HCT116 (cell line): ENCODE measurements around the gene ZNF286A.
"Not testable (repeated sequence)": the region's sequence is repeated elsewhere in the genome, so short reads cannot be mapped to it uniquely, and the experiment has no call there.

Experiments used
- ATF3 ChIP-seq: IDR thresholded peaks from 2 replicates; pipeline ENCODE4 v1.6.1; 2012
- CEBPB ChIP-seq: IDR thresholded peaks from 2 replicates; pipeline ENCODE4 v1.6.1; 2012; ENCODE audit warnings: low read depth
- CTCF ChIP-seq, 3 experiments: fragments of 200-600 bp in 1 of 3; sonication (generic) in 1 of 3; IDR thresholded peaks in 2 of 3; conservative IDR thresholded peaks in 1 of 3; 2 replicates each; pipeline ENCODE4 v1.5.1; 2012 to 2017; ENCODE audit warnings: low read depth in 2 of 3, low read length in 2 of 3, antibody characterized with exemption in 1 of 3, borderline replicate concordance in 1 of 3, control low read depth in 1 of 3, mild to moderate bottlenecking in 1 of 3, mixed read lengths in 1 of 3, mixed run types in 1 of 3, moderate library complexity in 1 of 3; ENCODE audit not compliant: insufficient read depth in 1 of 3
- ELF1 ChIP-seq: IDR thresholded peaks from 2 replicates; pipeline ENCODE4 v1.6.1; 2012; ENCODE audit warnings: low read depth, borderline replicate concordance
- EZH2 ChIP-seq: fragments of 200-600 bp; sonication (generic); IDR thresholded peaks from 2 replicates; pipeline ENCODE4 v1.6.1; 2017; ENCODE audit warnings: antibody characterized with exemption, mixed run types
- EZH2phosphoT487 ChIP-seq: fragments of 200-600 bp; IDR thresholded peaks from 2 replicates; pipeline ENCODE4 v1.6.1; 2018; ENCODE audit warnings: antibody characterized with exemption, borderline replicate concordance
- POLR2A ChIP-seq: IDR thresholded peaks from 2 replicates; pipeline ENCODE4 v1.7.0; 2011; ENCODE audit warnings: borderline replicate concordance; ENCODE audit not compliant: insufficient read depth, insufficient read length; ENCODE audit errors: extremely low read depth
- POLR2AphosphoS5 ChIP-seq: IDR thresholded peaks from 2 replicates; pipeline ENCODE4 v1.6.1; 2011; ENCODE audit warnings: mild to moderate bottlenecking, low read depth, low read length, moderate library complexity
- RAD21 ChIP-seq: IDR thresholded peaks from 2 replicates; pipeline ENCODE4 v1.6.1; 2012; ENCODE audit warnings: low read depth, mild to moderate bottlenecking
- REST ChIP-seq: IDR thresholded peaks from 2 replicates; pipeline ENCODE4 v1.6.1; 2012; ENCODE audit warnings: low read depth
- SIN3A ChIP-seq: IDR thresholded peaks from 2 replicates; pipeline ENCODE4 v1.6.1; 2012; ENCODE audit warnings: low read depth
- SRF ChIP-seq: IDR thresholded peaks from 2 replicates; pipeline ENCODE4 v1.6.1; 2012; ENCODE audit warnings: low read depth
- TCF7L2 ChIP-seq: IDR thresholded peaks from 2 replicates; pipeline ENCODE4 v1.7.0; 2011; ENCODE audit warnings: borderline replicate concordance, inconsistent platforms; ENCODE audit not compliant: insufficient read depth, insufficient read length; ENCODE audit errors: extremely low read depth
- ZNF274 ChIP-seq: fragments of 200-500 bp; sonication (Bioruptor generic); IDR thresholded peaks from 2 replicates; pipeline ENCODE4 v1.6.1; 2014; ENCODE audit warnings: mild to moderate bottlenecking, low read depth, low read length, inconsistent platforms

GRCh38 chr17:15654401-15654800, 45.2 kb upstream of the ZNF286A start:
- TF ChIP-seq TCF7L2; CEBPB; SRF; EZH2; CTCF (IDR thresholded peaks at IDR 0.05 in 2 of 3, conservative IDR thresholded peaks at IDR 0.05 in 1 of 3; ENCODE audit: borderline replicate concordance in 1 of 3, insufficient read depth in 1 of 3, low read depth in 2 of 3, low read length in 2 of 3); POLR2A; POLR2AphosphoS5; ELF1; ZNF274; SIN3A; EZH2phosphoT487; RAD21; ATF3; REST: not testable (repeated sequence)
